ENCODE data around the gene KCNJ9. TPM values are rescaled to one million over a fixed set of nuclear protein-coding genes. Genes with fewer than 3 reads are reported as not detected.

Gene KCNJ9
- total and polyA plus RNA-seq, 10 of the 15 experiments (the other 5 are each of a cell fraction or from before 2014, with no cell fraction given): 0.12 TPM; not detected in 9

GRCh38 chr1:160069460-160070231 lies 11.7 kb upstream of the KCNJ9 start, which contains the start of gene KCNJ10:
KCNJ10 (minus strand) TSS chr1:160070160; CDS start chr1:160042532, 27,628 bp downstream.
- Histone ChIP-seq H3K27me3 (replicated peaks in 1 of 2; ENCODE audit: control insufficient read depth in 2 of 2, insufficient read depth in 2 of 2, low read length in 1 of 2) (peaks cover 2 to 6% of the 10 kb centered on the region in 2 experiments), H3K4me1 (ENCODE audit: control insufficient read depth, insufficient read depth, low read length) (peaks cover 18% of the 10 kb centered on the region), H3K9ac (ENCODE audit: control insufficient read depth, insufficient read depth, low read length) (no peak within 1 kb of the TSS; the same call in 1 of the 2 replicates), H3K4me3 (peak within 1 kb of the TSS; percentile 59), H3K27ac (ENCODE audit: control insufficient read depth, insufficient read depth) (no peak within 1 kb of the TSS), H4K20me1 (ENCODE audit: control insufficient read depth, insufficient read depth) (no peaks in the 10 kb centered on the region), H3K79me2 (ENCODE audit: control insufficient read depth, insufficient read depth, low read length) (no peaks in the 10 kb centered on the region), H3K36me3 (ENCODE audit: control insufficient read depth in 2 of 2, insufficient read depth in 2 of 2, low read length in 1 of 2) (no peaks in the 10 kb centered on the region), H3K4me2 (ENCODE audit: control insufficient read depth, insufficient read depth) (peak within 1 kb of the TSS; percentile 88), H3K9me3 (replicated peaks; ENCODE audit: control insufficient read depth, insufficient read depth, low read length) (no peaks in the 10 kb centered on the region), H2AFZ (ENCODE audit: control insufficient read depth, low read depth, low read length) (peak within 1 kb of the TSS; percentile 70)
- ATAC-seq (no peak; the same call in 2 of the 3 replicates), DNase-seq (ENCODE audit: low read depth, low spot score) (no peak), FAIRE-seq (no peak)
- in situ Hi-C loops (cut with MboI): no loop called here
- ChIA-PET CTCF (interaction anchor here (30.2 to 49.8 kb wide), 2 partner anchors 11 to 15 kb away, joined by 1035 read pairs; partner anchors contain the start of genes IGSF8, KCNJ10 and KCNJ9), SMC1A (ENCODE audit: uncharacterized antibody, unreplicated experiment) (interaction anchor here (1.2 to 1.3 kb wide), 2 partner anchors 8 to 23 kb away, joined by 3 read pairs; no protein-coding TSS in a partner anchor), RAD21 (ENCODE audit: unreplicated experiment) (interaction anchor here (1.0 kb wide), 1 partner anchor 9 kb away, joined by 3 read pairs; no protein-coding TSS in a partner anchor), POLR2A (interaction anchor here (1.4 kb wide), 1 partner anchor 17 kb away, joined by 3 read pairs; no protein-coding TSS in a partner anchor)
- no peak for TF ChIP-seq MEF2B (IDR thresholded peaks at IDR 0.05; ENCODE audit: partially characterized antibody, poor library complexity, severe bottlenecking)
- TF ChIP-seq SREBF2 (IDR thresholded peaks at IDR 0.05; ENCODE audit: low read length): no peak
- no peak for TF ChIP-seq SUZ12 (IDR thresholded peaks at IDR 0.05; ENCODE audit: unreplicated experiment)
- TF ChIP-seq KAT2A (conservative IDR thresholded peaks at IDR 0.05; ENCODE audit: control insufficient read depth, low read depth, low read length): no peak
- TF ChIP-seq RBBP5 (conservative IDR thresholded peaks at IDR 0.05): no peak
- TF ChIP-seq NFIC (IDR thresholded peaks at IDR 0.05; ENCODE audit: low read depth, low read length): no peak
- no peak for TF ChIP-seq MXI1 (IDR thresholded peaks at IDR 0.05; ENCODE audit: low read depth, low read length)
- TF ChIP-seq NR2F1 (conservative IDR thresholded peaks at IDR 0.05): no peak
- TF ChIP-seq ZBTB11 (CRISPR knock-in tag; IDR thresholded peaks at IDR 0.05): no peak
- no peak for TF ChIP-seq ZNF217 (IDR thresholded peaks at IDR 0.05)
- TF ChIP-seq PML (IDR thresholded peaks at IDR 0.05; ENCODE audit: low read length): no peak
- TF ChIP-seq NR2C2 (IDR thresholded peaks at IDR 0.05; ENCODE audit: borderline replicate concordance, control insufficient read depth, insufficient read length, low read depth): no peak
- no TSS peak for BruUV-seq (replicated peaks)
- intact Hi-C loops (cut with micrococcal nuclease; ENCODE audit: unreplicated experiment): no loop called here
- 20% methylated on average over 22 of the region's 32 CpGs for WGBS (ENCODE audit: insufficient coverage, insufficient replicate concordance, low lambda C conversion rate, missing lambda C conversion rate)
